IMR-90 (cell line): ENCODE data around the gene KIF13A. TPM values are rescaled to one million over a fixed set of nuclear protein-coding genes. Genes with fewer than 3 reads are reported as not detected.

Source experiments
- ATAC-seq: fragments of 200-7000 bp; cut with Tn5 transposase; 2 replicates; pipeline ENCODE4 v1.9.1; 2020; ENCODE audit warnings: low read depth, mild to moderate bottlenecking, moderate library complexity
- BruUV-seq: library from RNA; stranded (reverse); fragments of 400-500 nt; replicated peaks from 2 replicates; lab custom pipeline; 2021; lab: Mats Ljungman, UMichigan
- CTCF ChIA-PET: fragments of 300-600 bp; formaldehyde crosslinking; extraction: SDS; loops from one replicate; lab custom pipeline; 2021; ENCODE audit warnings: antibody characterized with exemption; lab: Yijun Ruan, JAX
- POLR2A ChIA-PET: fragments of 300-600 bp; sonication (Branson Sonifier 250); formaldehyde crosslinking; loops from one replicate; lab custom pipeline; 2022; ENCODE audit warnings: antibody characterized with exemption; ENCODE audit not compliant: unreplicated experiment; lab: Charles Lee
- DNase-seq: peaks from one replicate; pipeline ENCODE4 v3.0.0; 2013
- H2AFZ ChIP-seq: replicated peaks from 2 replicates; pipeline ENCODE3; 2013; ENCODE audit warnings: low read length, mild to moderate bottlenecking; ENCODE audit not compliant: poor library complexity
- H2AK5ac ChIP-seq: 2 replicates; pipeline ENCODE4 v1.6.1; 2013; ENCODE audit warnings: low read depth, low read length, inconsistent platforms
- H2AK9ac ChIP-seq: replicated peaks from 2 replicates; pipeline ENCODE3; 2013; ENCODE audit warnings: mild to moderate bottlenecking, low read depth, low read length, moderate library complexity; ENCODE audit not compliant: poor library complexity
- H2BK120ac ChIP-seq: 2 replicates; pipeline ENCODE4 v1.6.1; 2013; ENCODE audit warnings: low read depth, low read length, inconsistent platforms
- H2BK15ac ChIP-seq: 3 replicates; pipeline ENCODE4 v1.6.1; 2013; ENCODE audit warnings: low read depth, low read length, inconsistent platforms
- H2BK20ac ChIP-seq: 2 replicates; pipeline ENCODE4 v1.6.1; 2013; ENCODE audit warnings: low read depth, mild to moderate bottlenecking, inconsistent platforms, low read length, moderate library complexity
- H2BK5ac ChIP-seq: 2 replicates; pipeline ENCODE4 v1.6.1; 2013; ENCODE audit warnings: mild to moderate bottlenecking, low read depth, low read length, inconsistent platforms; ENCODE audit not compliant: poor library complexity, severe bottlenecking
- H3K14ac ChIP-seq: replicated peaks from 2 replicates; pipeline ENCODE4 v1.6.1; 2013; ENCODE audit warnings: low read depth, low read length, inconsistent platforms
- H3K18ac ChIP-seq: 2 replicates; pipeline ENCODE4 v1.6.1; 2013; ENCODE audit warnings: low read depth, low read length, control low read depth
- H3K23ac ChIP-seq: 2 replicates; pipeline ENCODE4 v1.6.1; 2013; ENCODE audit warnings: low read depth, low read length, inconsistent platforms
- H3K27ac ChIP-seq: 2 replicates; pipeline ENCODE4 v1.5.1; 2013; ENCODE audit warnings: mild to moderate bottlenecking, control low read depth, low read length; ENCODE audit not compliant: insufficient read depth
- H3K27me3 ChIP-seq: 2 replicates; pipeline ENCODE4 v1.6.1; 2013; ENCODE audit warnings: low read length; ENCODE audit not compliant: control insufficient read depth, insufficient read depth
- H3K36me3 ChIP-seq: 2 replicates; pipeline ENCODE4 v1.6.1; 2013; ENCODE audit warnings: low read length, mixed read lengths; ENCODE audit not compliant: control insufficient read depth, insufficient read depth
- H3K4ac ChIP-seq: 2 replicates; pipeline ENCODE4 v1.6.1; 2013; ENCODE audit warnings: low read depth, low read length, inconsistent platforms
- H3K4me1 ChIP-seq: 2 replicates; pipeline ENCODE4 v1.6.1; 2013; ENCODE audit warnings: low read length, mixed read lengths; ENCODE audit not compliant: control insufficient read depth, insufficient read depth
- H3K4me2 ChIP-seq: 2 replicates; pipeline ENCODE4 v1.6.1; 2013; ENCODE audit warnings: low read depth, mild to moderate bottlenecking, control low read depth, low read length, moderate library complexity
- H3K4me3 ChIP-seq: 2 replicates; pipeline ENCODE4 v1.5.1; 2013; ENCODE audit warnings: low read depth, mild to moderate bottlenecking, control low read depth, low read length, moderate library complexity; ENCODE audit not compliant: insufficient read depth
- H3K56ac ChIP-seq: 2 replicates; pipeline ENCODE4 v1.6.1; 2013; ENCODE audit warnings: low read length, inconsistent platforms; ENCODE audit not compliant: insufficient read depth; ENCODE audit errors: extremely low read depth
- H3K79me1 ChIP-seq, 2 experiments: 2 replicates each; pipeline ENCODE4 v1.6.1; 2013; ENCODE audit warnings: low read length in 2 of 2, inconsistent platforms in 1 of 2, low read depth in 1 of 2
- H3K9ac ChIP-seq: 2 replicates; pipeline ENCODE4 v1.6.1; 2013; ENCODE audit warnings: low read depth, low read length, control low read depth
- H3K9me1 ChIP-seq: 2 replicates; pipeline ENCODE4 v1.6.1; 2013; ENCODE audit warnings: low read length, inconsistent platforms; ENCODE audit not compliant: insufficient read depth
- H3K9me3 ChIP-seq: 2 replicates; pipeline ENCODE4 v1.6.1; 2013; ENCODE audit warnings: low read length; ENCODE audit not compliant: control insufficient read depth, insufficient read depth
- H4K20me1 ChIP-seq: 2 replicates; pipeline ENCODE4 v1.6.1; 2013; ENCODE audit warnings: low read length, inconsistent platforms; ENCODE audit not compliant: insufficient read depth
- H4K5ac ChIP-seq: 2 replicates; pipeline ENCODE4 v1.6.1; 2013; ENCODE audit warnings: mild to moderate bottlenecking, low read depth, low read length, control low read depth
- H4K8ac ChIP-seq, 2 experiments: 2 replicates each; pipeline ENCODE4 v1.6.1; 2013; ENCODE audit warnings: low read depth in 2 of 2, low read length in 2 of 2, control low read depth in 1 of 2, inconsistent platforms in 1 of 2
- H4K91ac ChIP-seq: 2 replicates; pipeline ENCODE4 v1.6.1; 2013; ENCODE audit warnings: low read depth, low read length, inconsistent platforms; ENCODE audit not compliant: insufficient read depth
- BHLHE40 ChIP-seq: fragments of 150-350 bp; IDR thresholded peaks from 2 replicates; pipeline ENCODE4 v1.6.1; 2016; ENCODE audit warnings: mild to moderate bottlenecking, low read depth, low read length
- CEBPB ChIP-seq: IDR thresholded peaks from 2 replicates; pipeline ENCODE4 v1.6.1; 2012; ENCODE audit warnings: low read depth, low read length, improper control_type of control experiment
- MAFK ChIP-seq: IDR thresholded peaks from 2 replicates; pipeline ENCODE4 v1.6.1; 2012; ENCODE audit warnings: low read depth, low read length, improper control_type of control experiment
- MAZ ChIP-seq: IDR thresholded peaks from 2 replicates; pipeline ENCODE4 v1.6.1; 2012; ENCODE audit warnings: low read depth, mild to moderate bottlenecking, low read length, improper control_type of control experiment, moderate library complexity, borderline replicate concordance
- MXI1 ChIP-seq: IDR thresholded peaks from 2 replicates; pipeline ENCODE4 v1.6.1; 2012; ENCODE audit warnings: low read depth, mild to moderate bottlenecking, low read length, moderate library complexity, borderline replicate concordance
- POLR2A ChIP-seq: IDR thresholded peaks from 2 replicates; pipeline ENCODE4 v1.6.1; 2012; ENCODE audit warnings: mild to moderate bottlenecking, low read depth, low read length
- RAD21 ChIP-seq: IDR thresholded peaks from 2 replicates; pipeline ENCODE4 v1.6.1; 2012; ENCODE audit warnings: low read length, improper control_type of control experiment
- RCOR1 ChIP-seq: IDR thresholded peaks from 2 replicates; pipeline ENCODE4 v1.6.1; 2012; ENCODE audit warnings: mild to moderate bottlenecking, low read length, improper control_type of control experiment; ENCODE audit not compliant: insufficient replicate concordance
- RFX5 ChIP-seq: IDR thresholded peaks from 2 replicates; pipeline ENCODE4 v1.8.0; 2012; ENCODE audit warnings: low read depth, mild to moderate bottlenecking, low read length, moderate library complexity
- SMC3 ChIP-seq: fragments of 150-350 bp; IDR thresholded peaks from 2 replicates; pipeline ENCODE4 v1.6.1; 2016; ENCODE audit warnings: low read depth, mild to moderate bottlenecking, antibody characterized with exemption, low read length, moderate library complexity
- WGBS, 2 experiments: methylation state at CpG; one replicate each; pipeline versions ENCODE4 v1.1.5 to v1.1.7; 2013; ENCODE audit warnings: missing lambda C conversion rate in 2 of 2; ENCODE audit not compliant: insufficient read length in 1 of 2; ENCODE audit errors: extremely low coverage in 2 of 2; 5-methylcytosine and 5-hydroxymethylcytosine counted together
- dilution Hi-C: fragments of 300-500 bp; cut with HindIII; formaldehyde crosslinking; loops from one replicate; pipeline ENCODE4 v1.14.3; 2018; ENCODE audit warnings: low sequenced_read_pairs; ENCODE audit not compliant: unreplicated experiment
- in situ Hi-C: fragments of 300-500 bp; cut with MboI; formaldehyde crosslinking; loops from 3 replicates; pipeline ENCODE4 v1.14.3; 2019; ENCODE audit warnings: low sequenced_read_pairs, inconsistent platforms, mixed read lengths
- intact Hi-C: fragments of 100-400 bp; cut with micrococcal nuclease; formaldehyde crosslinking; loops from 2 replicates; pipeline ENCODE4 v1.10.0; 2022
- polyA plus RNA-seq, 3 experiments: library from polyadenylated mRNA; depleted of rRNA; stranded (reverse); fragments of >200 nt; gene quantifications; 2 replicates each; pipeline ENCODE4 v1.2.3, GENCODE V29; 2012; ENCODE audit warnings: low replicate concordance in 1 of 3
- total RNA-seq: library from RNA; depleted of rRNA; stranded (reverse); fragments of >200 nt; gene quantifications from 2 replicates; pipeline ENCODE4 v1.2.3, GENCODE V29; 2012

The KIF13A gene
- total and polyA plus RNA-seq, 2 of the 4 experiments (the other 2 are of a cell fraction): 23.3 to 51.8 TPM

GRCh38 chr6:17877895-17878440 is 109.5 kb downstream of the KIF13A start:
- Histone ChIP-seq H3K9me1 (peaks cover 4% of the 10 kb centered on the region; the same call in 1 of the 2 replicates), H2BK120ac (no peak overlapping the region), H3K79me1 (peaks cover 21 to 48% of the 10 kb centered on the region in 2 experiments), H4K91ac (no peak overlapping the region), H4K5ac (no peak overlapping the region), H2BK15ac (no peak overlapping the region), H2AFZ (no peak overlapping the region), H3K9me3 (no peaks in the 10 kb centered on the region), H3K9ac (no peak overlapping the region), H3K4ac (no peak overlapping the region; the same call in 1 of the 2 replicates), H3K4me2 (no peak overlapping the region; the same call in 1 of the 2 replicates), H3K27me3 (no peaks in the 10 kb centered on the region), H3K56ac (no peak overlapping the region), H3K18ac (no peak overlapping the region), H3K36me3 (no peaks in the 10 kb centered on the region), H3K4me1 (peaks cover 10% of the 10 kb centered on the region), H2AK9ac (no peak overlapping the region), H4K20me1 (no peaks in the 10 kb centered on the region; the same call in 1 of the 2 replicates), H3K14ac (no peak overlapping the region), H2BK5ac (no peak overlapping the region), H2BK20ac (no peak overlapping the region), H3K23ac (no peak overlapping the region), H3K27ac (no peak overlapping the region), H2AK5ac (no peak overlapping the region), H4K8ac (no peak overlapping the region), H3K4me3 (no peak overlapping the region)
- intact Hi-C loops (no loop called here), dilution Hi-C loops (no loop called here), in situ Hi-C loops (no loop called here)
- CTCF ChIA-PET: interaction anchor here (0.6 to 1.0 kb wide), 2 partner anchors 22 to 168 kb away, joined by 3 read pairs; no protein-coding TSS in a partner anchor
- ATAC-seq (no peak), DNase-seq (no peak)
- POLR2A ChIA-PET: no interaction called here
- no CpG with 5 or more reads among the region's 3 CpGs for WGBS, 2 experiments
- TF ChIP-seq MAZ: no peak
- TF ChIP-seq RCOR1: no peak
- no peak for TF ChIP-seq CEBPB
- no peak for TF ChIP-seq BHLHE40
- TF ChIP-seq MXI1: no peak
- no peak for TF ChIP-seq SMC3
- no peak for TF ChIP-seq MAFK
- TF ChIP-seq RFX5: no peak
- no peak for TF ChIP-seq POLR2A
- TF ChIP-seq RAD21: no peak
- no TSS peak for BruUV-seq
